NCI-H446 treated with DMSO at 0.1 percent for 48 hours (cell line): Measurements from ENCODE around the gene HGS.

Experiments used
- DNase-seq: peaks from one replicate; lab custom pipeline; 2025; lab: John Stamatoyannopoulos, UW

Gene HGS

DNA sequence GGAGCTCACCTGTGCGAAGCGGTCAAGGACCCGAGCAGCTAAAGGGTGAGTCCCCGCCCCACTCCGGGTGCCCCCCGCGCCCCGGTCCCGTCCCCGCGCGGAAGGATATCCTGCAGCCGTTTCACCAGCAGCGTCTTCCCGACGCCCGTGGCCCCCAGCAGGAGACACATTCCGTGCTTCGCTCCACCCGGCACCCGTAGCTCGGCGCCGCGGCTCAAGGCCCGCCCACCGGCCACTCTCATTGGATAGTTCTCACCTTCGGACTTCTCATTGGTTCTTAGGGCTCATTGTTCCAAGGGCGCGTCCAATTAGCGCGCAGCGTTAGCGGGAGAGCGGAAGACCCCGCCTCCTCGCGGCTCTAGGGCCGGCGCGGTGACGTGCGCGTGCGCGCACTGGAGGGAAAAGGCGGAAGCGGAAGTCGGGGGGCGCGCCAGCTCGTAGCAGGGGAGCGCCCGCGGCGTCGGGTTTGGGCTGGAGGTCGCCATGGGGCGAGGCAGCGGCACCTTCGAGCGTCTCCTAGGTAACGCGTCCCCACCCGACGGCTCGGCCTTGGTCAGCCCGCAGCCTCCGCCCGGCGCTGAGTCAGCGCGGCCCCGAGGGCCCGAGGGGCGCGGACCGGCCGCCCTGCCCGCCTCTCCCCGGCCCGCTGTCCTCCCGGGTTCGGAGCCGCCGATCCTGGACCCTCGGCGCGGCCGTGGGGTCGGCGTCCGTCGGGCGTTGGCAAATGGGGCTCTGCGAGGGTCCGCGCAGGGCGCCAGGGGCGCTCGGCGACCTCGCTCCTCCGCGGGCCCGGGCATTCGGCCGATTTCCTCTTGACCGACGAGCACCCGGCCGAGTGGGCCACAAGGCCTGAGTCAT, at the start of gene HGS, which contains the start of gene ARL16:
Gene HGS (plus strand): TSS at position 428 of the 858 bp plus-strand sequence. CDS start 56 bp downstream, at position 484.
Gene ARL16 (minus strand): TSS at position 214 of the 858 bp plus-strand sequence. CDS start 44 bp downstream, at position 170.
- peak; percentile 98 for DNase-seq

GRCh38 chr17:81635431-81635830, 48.4 kb upstream of the HGS start:
- no peak for DNase-seq

DNA sequence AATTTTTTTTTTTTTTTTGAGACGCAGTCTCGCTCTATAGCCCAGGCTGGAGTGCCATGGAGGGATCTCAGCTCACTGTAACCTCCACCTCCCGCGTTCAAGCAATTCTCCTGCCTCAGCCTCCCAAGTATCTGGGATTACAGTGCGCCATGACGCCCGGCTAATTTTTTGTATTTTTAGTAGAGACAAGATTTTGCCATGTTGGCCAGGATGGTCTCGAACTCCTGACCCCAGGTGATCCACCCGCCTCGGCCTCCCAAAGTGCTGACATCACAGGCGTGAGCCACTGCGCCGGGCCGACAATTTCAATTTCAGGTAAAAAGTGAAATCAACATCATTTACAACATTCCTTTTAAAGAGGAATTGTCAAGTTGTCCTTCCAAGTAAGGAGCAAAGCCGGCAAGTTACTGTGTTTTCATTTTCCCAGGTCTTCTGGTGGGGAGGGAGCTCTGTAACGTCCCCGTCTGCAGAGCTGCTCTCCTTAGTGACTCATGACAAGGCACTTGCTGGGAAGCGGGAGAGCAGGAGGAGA, 47.8 kb upstream of the HGS start:
- DNase-seq: no peak

- peak; percentile 45 for DNase-seq
Observed at GRCh38 chr17:81636505-81637288, 47.1 kb upstream of the HGS start, which contains the start of the genes NPLOC4 and TSPAN10. NPLOC4 (minus strand) TSS chr17:81637112; CDS start chr17:81636930, 182 bp downstream. TSPAN10 (plus strand) TSS chr17:81637196; CDS start chr17:81642413, 5,217 bp downstream.

DNA sequence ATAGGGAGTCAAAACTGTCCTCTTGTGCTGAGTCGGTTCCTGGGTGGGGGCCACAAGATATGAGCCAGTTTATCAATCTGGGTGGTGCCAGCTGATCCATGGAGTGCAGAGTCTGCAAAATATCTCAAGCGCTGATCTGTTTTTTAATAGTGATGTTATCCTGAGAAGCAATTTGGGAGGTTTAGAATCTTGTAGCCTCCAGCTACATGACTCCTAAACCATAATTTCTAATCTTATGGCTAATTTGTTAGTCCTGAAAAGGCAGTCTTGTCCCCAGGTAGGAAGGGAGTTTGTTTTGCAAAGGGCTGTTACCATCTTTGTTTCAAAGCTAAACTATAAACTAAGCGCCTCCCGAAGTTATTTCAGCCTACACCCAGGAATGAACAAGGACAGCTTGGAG, 45.1 kb upstream of the HGS start:
- DNase-seq: no peak

- no peak for DNase-seq
Observed at GRCh38 chr17:81640011-81640410, 43.8 kb upstream of the HGS start.

DNA sequence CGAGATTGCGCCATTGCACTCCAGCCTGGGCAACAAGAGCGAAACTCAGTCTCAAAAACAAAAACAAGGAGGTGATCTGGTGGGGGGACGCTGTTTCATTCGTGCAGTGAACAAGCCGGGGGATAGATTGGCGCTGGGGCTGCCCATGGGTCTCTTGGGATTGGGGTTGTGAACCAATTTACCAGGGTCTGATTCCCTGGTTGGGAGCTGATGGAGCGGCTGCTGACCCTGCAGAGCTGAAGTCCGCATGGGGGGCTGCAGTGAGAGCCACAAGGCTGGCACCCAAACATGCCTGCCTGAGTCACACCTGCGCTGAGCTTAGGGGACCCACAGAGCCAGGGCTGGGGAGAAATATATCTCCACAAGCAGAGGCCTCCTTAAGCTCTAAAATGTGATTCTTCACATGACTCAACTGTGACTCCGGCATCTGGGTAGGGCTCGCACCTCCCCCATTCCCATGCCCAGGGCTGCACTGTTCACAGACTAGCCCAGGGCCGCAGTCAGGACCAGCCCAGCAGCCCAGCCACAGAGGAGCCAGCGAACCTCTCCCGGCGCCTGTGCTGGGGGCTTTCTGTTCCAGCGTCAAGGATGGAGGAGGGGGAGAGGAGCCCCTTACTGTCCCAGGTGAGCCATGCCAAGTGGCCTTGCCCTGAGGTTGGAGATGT, 41.9 kb upstream of the HGS start:
- no peak for DNase-seq

DNA sequence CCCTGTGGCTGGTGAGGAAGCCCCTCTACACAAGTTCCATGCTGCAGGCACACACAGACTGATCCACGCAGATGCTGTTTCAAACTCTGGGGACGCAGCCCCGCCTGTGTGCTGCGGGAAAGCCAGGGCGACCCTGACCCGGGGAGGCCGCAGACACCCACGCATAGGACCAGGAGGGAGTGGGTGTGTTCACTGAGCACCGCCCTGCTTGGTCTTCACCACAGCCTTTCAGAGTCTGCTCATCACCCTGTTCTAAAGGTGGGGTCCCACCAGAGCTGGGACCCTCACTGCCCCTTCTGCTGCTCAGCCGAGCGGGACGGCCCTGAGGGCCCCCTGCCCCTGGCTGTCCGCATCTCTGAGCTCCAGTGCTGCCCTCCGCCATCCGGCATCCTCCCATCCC, 39.3 kb upstream of the HGS start:
- DNase-seq: no peak

DNA sequence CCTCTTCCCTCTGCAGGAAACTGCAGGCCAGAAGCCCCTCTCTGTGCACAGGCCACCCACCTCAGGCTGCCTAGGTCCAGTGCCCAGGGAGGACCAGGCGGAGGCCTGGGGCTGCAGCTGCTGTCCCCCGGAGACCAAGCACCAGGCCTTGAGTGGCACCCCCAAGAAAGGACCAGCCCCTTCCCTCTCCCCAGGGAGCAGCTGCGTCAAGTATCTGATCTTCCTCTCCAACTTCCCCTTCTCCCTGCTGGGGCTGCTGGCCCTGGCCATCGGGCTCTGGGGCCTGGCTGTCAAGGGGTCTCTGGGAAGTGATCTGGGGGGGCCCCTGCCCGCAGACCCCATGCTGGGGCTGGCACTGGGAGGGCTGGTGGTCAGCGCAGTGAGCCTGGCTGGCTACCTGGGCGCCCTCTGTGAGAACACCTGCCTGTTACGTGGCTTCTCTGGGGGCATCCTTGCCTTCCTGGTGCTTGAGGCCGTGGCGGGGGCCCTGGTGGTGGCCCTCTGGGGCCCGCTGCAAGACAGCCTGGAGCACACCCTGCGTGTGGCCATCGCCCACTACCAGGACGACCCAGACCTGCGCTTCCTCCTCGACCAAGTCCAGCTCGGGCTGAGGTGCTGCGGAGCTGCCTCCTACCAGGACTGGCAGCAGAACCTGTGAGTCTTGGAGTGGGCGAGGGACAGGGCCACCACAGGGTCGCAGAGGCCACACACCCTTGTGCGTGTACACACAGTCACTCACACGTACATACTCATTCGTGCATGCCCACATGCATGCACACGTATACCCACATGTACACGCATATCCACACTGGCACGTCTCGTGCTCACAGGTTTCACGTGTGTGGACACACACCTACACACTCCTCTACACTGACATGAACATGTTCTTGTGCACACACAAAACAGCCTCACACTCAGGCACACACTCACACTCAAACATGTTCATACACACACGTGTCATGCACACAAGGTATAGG, 38.5 kb upstream of the HGS start:
- DNase-seq: no peak

DNA sequence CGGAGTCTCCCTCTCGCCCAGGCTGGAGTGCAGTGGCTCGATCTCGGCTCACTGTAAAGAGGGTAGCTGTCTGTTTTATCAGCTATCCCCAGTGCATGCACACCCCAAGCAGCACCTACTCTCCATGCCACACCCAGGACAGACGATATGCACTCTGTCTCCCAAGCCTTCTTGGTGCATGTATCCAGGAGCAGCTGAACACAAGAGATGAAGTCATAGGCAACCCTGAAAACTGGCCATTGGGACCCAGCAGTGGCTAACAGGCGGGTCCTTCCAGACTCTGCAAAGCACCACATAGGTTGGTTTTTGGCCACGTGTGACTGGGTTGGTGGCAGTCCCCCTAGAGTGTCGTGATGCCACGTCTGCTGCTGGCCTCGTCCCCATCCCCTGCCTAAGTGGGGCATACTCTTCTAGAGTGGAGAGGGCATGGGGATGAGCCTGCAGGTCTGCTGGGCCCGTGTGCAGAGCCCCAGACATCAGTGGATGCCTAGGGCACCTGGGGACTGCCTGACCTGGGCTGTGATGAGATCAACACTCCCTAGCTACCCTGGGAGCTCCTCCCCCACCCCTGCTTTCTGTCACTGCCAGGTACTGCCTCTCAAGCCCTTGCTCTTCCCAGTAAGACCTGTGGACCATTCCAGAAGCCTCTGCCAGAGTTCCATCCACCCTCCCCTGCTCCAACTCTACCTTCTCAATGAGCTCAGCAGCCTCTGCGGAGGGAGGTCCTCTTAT, 36.8 kb upstream of the HGS start:
- DNase-seq: no peak

DNA sequence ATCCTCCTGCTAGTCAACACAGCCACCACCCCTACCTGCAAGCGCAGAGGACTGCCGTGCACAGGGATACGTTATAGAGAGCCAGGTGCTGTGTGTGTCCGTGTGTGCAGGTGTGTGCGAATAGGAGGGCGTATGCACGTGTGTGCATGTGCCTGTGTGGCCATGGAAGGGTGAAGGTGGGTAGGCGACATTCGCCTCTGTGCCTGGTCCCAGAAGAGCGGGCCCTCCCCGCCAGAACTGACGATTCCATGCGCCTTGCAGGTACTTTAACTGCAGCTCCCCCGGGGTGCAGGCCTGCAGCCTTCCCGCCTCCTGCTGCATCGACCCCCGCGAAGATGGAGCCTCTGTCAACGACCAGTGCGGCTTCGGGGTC, 36.2 kb upstream of the HGS start:
- DNase-seq: no peak

- DNase-seq: no peak
Observed at GRCh38 chr17:81648013-81648706, 35.7 kb upstream of the HGS start.

GRCh38 chr17:81648707-81649085, 35.1 kb upstream of the HGS start:
- DNase-seq: no peak

DNA sequence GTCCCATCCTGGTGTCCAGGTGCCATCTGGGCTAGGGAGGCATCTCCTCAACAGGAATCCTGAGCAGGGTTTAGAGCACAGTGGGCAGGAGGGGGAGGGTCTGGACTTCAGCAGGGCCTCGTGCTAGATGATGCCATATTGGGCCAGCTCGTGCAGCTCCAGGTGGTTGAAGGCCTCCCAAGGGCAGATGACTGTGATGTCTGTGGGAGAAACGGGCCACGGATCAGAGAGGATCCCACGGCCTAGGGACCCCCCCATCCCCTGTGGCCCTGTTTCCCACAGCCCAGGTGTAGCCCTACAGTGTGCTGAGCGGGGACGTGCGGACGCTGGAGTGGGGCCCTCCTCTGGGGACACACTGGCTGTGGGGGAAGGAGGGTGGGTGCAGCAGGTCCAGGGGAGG, 32.9 kb upstream of the HGS start:
- no peak for DNase-seq

GRCh38 chr17:81651692-81652091, 32.1 kb upstream of the HGS start:
- DNase-seq: peak; percentile 7

- no peak for DNase-seq
Observed at GRCh38 chr17:81652906-81653771, 30.7 kb upstream of the HGS start.

DNA sequence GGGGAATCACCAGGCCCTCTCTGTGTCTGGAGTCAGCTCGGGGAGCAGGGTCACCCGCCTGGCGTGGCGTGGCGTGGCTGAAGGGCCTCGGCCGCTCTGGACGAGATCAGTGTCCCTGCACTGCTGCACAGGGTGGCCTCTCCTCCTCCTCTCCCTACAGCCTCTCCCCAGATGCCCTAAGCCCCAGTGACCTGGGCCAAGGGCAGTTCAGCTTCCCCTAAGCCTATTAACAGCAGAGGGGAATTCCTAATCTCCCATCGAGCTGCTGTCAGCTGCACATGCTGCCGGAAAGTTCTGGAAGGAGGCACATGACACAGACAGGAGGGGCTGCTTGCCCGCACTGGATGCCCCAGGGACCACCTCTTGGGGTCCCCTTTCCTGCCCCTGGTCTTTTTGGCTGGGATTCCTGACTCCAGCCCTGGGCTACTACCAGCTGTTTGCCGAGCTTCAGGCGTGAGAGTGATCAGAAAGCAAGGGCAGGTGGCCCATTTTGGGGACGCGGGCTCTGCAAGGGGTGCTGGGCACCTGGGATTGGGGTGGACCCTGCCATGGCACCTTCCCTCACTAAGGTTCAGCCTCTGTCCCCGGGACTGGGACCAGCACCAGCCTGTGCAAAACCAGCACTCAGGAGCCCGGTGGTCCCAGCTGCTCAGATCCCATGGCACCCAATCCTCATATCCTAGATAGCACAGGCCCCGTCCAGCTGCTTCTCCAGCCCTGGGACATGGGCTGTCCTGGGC, 28.3 kb upstream of the HGS start:
- DNase-seq: no peak
